22Rv1 (cell line): Measurements from ENCODE around the gene KRTAP2-1.
"Not testable (repeated sequence)": the region's sequence is repeated elsewhere in the genome, so short reads cannot be mapped to it uniquely, and the experiment has no call there.

Source experiments
- CTCF ChIP-seq: fragments of 450-650 bp; IDR thresholded peaks from 2 replicates; pipeline ENCODE4 v1.5.1; 2017; ENCODE audit warnings: mild to moderate bottlenecking
- ZFX ChIP-seq: fragments of 450-650 bp; IDR thresholded peaks from 2 replicates; pipeline ENCODE4 v1.6.1; 2017; ENCODE audit warnings: antibody characterized with exemption, borderline replicate concordance

DNA sequence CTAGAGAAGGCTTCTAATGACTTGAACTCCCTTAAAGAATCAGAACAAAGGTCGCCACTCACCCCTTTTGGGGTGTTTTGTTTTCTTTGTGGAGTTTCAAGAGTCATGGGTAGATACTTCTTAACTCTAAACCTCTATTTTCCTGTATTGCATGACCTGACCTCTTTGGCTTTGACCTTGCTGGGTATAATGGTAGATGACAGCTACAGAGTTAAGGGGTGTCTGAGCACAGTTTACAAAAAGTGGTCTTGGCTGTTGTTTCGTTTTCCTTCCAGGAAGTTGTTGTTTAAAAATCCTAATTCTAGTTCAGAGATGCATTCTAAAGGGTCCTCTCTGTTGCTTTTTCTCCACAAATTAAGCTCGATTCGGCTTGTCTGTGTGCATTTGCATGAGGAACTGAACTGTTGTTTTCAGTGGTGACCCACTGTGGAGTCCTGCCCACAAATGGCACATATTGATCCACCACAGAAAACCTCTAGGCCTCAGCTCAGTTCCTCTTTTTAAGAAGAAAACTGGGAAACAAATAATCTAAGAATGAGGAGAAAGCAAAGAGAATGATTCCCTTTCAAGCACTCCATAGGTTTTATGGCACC is 41.7 kb upstream of the KRTAP2-1 start:
- not testable (repeated sequence) for TF ChIP-seq ZFX, CTCF
